Skin of body (tissue), 2 donors: ENCODE data around the gene MBTD1. TPM values are rescaled to one million over a fixed set of nuclear protein-coding genes. Genes with fewer than 3 reads are reported as not detected.

ENCODE experiments used
- DNase-seq: peaks from one replicate; lab custom pipeline; 2025; lab: John Stamatoyannopoulos, UW
- total RNA-seq: library from RNA; depleted of rRNA; stranded (reverse); fragments of >200 nt; gene quantifications from one replicate; pipeline ENCODE4 v1.2.3, GENCODE V29; 2014

The MBTD1 gene
- total RNA-seq, 1 donor from 2014 or later: 41.1 TPM

DNA sequence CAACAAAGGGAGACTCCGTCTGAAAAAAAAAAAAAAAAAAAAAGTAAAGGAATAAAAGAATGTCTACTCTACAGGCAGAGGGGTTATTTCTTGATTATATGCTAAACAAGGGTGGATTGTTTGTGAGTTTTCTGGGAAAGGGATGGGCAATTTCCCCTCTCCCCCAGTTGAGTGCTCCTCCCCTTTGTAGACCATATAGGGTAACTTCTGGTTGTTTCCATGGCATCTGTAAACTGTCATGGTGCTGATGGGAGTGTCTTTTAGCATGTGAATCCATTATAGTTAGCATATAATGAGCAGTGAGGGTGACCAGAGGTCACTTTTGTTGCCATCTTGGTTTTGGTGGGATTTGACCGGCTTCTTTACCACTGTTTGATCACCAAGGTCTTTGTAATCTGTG is 110.7 kb downstream of the MBTD1 start:
- DNase-seq: no peak

DNA sequence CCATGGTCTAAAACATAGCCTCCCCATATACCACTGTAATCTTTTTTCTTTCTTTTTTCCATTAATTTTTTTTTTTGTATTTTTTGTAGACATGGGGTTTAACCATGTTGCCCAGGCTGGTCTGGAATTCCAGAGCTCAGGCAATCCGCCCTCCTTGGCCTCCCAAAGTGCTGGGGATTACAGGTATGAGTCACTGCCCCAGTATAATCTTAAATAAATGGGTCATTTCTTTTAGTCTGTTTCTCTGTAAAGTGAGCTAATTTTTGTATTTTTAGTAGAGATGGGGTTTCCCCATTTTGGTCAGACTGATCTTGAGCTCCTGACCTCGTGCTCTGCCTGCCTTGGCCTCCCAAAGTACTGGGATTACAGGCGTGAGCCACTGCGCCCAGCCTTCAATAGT is 112.2 kb downstream of the MBTD1 start:
- DNase-seq: no peak

DNA sequence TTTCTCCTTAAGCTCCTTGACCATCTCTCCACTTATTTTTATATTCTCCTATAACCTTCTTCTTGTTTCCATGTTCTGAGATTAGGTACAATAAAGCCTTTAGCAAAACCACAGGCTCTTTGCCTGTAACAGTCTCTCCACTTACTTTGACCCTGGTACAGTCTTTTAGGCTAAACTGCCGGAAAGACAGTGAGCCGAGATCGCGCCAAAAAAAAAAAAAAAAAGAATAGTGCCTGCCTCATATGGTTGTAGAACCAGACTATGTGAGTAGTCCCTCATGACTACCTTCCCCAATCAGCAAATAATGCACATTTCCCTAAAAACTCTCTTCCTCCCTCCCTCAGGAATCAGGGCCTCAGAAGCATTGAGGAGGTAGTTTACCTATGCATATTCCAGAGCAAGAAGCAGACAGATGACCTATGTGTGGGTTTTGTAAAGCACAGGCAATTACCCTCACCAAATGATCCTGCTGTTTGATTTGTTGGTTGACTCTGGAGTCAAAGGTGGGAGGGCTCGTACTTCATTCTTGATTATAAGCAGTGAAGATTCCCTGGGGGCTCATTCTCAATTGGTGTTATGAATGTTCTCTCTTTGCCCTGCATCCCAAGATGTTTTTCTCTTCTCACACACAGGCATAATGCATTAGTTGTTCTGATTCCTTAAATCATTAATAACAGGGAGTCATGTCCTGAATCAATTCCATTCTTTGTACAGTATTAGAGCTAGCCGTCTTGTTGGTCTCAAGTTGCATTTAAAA is 115.4 kb downstream of the MBTD1 start:
- no peak for DNase-seq

DNA sequence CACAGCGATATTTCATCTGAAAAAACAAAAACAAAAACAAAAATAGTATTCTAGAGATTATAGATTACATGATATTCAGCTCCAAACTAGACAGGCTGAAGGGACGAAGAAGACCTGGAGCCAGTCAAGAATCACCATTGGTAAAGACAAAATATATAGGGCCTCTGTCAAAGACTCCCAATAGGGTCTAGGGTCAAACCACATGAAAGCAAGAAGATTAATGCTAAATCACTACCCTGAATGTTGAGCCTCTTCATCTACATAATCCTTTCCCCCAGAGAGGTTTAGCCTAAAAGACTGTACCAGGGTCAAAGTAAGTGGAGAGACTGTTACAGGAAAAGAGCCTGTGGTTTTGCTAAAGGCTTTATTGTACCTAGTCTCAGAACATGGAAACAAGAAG is 117.3 kb downstream of the MBTD1 start:
- no peak for DNase-seq

DNA sequence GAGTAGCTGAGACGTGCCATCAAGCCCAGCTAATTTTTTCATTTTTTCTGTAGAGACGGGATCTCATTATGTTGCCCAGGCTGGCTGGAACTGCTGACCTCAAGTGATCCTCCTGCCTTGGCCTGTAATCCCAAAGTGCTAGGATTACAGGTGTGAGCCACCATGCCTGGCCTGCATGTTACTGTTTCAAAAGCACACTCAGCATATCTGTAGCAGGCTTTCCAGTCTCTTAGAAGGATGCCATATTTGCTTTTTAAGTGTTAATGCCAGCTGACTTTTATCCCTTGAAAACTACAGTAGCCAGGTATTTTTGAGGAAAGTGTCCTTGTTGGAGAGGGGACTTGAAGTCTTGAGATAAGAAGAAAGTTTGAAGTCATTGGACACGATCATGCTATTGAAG is 123.9 kb downstream of the MBTD1 start:
- DNase-seq: no peak

DNA sequence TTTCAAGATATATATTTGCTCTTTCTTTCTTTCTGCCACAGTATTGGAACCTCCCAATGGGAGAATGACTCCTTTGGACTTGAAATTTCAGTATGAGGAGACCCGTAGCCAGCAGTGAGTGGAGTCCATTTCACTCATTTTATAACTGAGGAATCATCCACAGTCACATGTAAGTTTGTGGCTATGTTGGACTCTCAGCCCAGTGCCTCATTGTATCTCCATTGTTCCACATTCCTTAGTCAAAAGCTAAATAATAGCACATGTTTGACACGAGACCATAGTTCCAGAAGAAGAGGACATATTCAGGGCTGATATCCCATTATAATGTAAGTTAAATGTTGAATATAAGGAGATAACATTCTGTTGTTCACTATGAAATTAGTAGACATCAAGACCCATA is 126.5 kb downstream of the MBTD1 start:
- no peak for DNase-seq

DNA sequence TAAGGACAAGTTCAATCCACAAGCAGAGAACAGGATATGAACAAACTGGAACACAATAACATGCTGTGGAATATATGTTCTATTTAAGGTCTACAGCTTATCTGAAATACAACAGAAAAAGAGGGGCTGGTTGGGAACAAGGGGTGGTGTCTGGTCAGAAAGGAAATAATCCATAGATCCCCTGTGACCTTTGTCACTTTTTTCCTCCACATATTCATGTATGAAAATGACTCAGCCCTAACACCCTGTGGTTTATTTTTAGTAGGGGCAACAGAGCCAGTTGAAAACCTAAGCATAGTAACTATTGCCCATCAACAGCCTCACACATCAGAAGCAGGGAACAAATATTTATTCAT is 126.9 kb downstream of the MBTD1 start:
- DNase-seq: no peak

DNA sequence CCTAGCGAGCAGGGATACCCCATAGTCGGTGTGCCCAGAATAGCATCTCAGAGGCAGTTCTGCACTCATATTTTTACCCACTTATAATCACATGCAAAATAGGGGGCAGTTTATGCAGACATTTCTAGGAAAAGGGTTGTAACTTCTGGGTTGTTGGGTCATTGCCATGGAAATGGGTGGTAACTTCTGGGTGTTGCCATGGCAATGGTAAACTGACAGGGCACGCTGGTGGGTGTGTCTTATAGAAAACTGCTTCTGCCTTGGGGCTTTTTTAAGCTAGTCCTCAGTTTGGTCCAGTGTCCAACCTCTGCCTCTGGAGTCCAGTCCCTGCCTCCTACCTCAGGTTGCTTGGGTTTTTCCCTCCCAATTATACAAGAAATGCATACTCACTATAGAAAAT is 131.8 kb downstream of the MBTD1 start:
- DNase-seq: no peak

Other genes starting within 250 kb of the MBTD1 start
- 164 TPM for gene SPAG9, start 139.2 kb downstream of the MBTD1 start, total RNA-seq
- gene NME1, start 106.5 kb downstream of the MBTD1 start, total RNA-seq: 40.7 TPM
- 183 TPM for gene NME2, start 93.6 kb downstream of the MBTD1 start, total RNA-seq
- 38.5 TPM for gene UTP18, start 497 bp upstream of the MBTD1 start, total RNA-seq